Glutamatergic neuron (in vitro differentiated cells): Measurements from ENCODE around the gene MMP24. TPM values are rescaled to one million over a fixed set of nuclear protein-coding genes. Genes with fewer than 3 reads are reported as not detected.

Experiments
- DNase-seq: peaks from one replicate; pipeline ENCODE4 v3.0.0; 2022
- H3K27ac Mint-ChIP-seq: one replicate; pipeline ENCODE4 v1.8.0; 2020; ENCODE audit warnings: mild to moderate bottlenecking, mixed read lengths, inconsistent platforms; ENCODE audit not compliant: unreplicated experiment
- H3K27me3 Mint-ChIP-seq: one replicate; pipeline ENCODE4 v1.8.0; 2020; ENCODE audit warnings: mild to moderate bottlenecking, moderate library complexity, mixed read lengths, inconsistent platforms; ENCODE audit not compliant: unreplicated experiment
- H3K36me3 Mint-ChIP-seq: one replicate; pipeline ENCODE4 v1.8.0; 2020; ENCODE audit warnings: mild to moderate bottlenecking, mixed read lengths, inconsistent platforms; ENCODE audit not compliant: unreplicated experiment
- H3K4me1 Mint-ChIP-seq: one replicate; pipeline ENCODE4 v1.8.0; 2020; ENCODE audit warnings: mild to moderate bottlenecking, low read depth, mixed read lengths, inconsistent platforms; ENCODE audit not compliant: unreplicated experiment
- H3K4me3 Mint-ChIP-seq: one replicate; pipeline ENCODE4 v1.8.0; 2020; ENCODE audit warnings: mild to moderate bottlenecking, mixed read lengths, inconsistent platforms; ENCODE audit not compliant: unreplicated experiment
- H3K9me3 Mint-ChIP-seq: one replicate; pipeline ENCODE4 v1.8.0; 2020; ENCODE audit warnings: mild to moderate bottlenecking, moderate library complexity, mixed read lengths, inconsistent platforms; ENCODE audit not compliant: unreplicated experiment
- CTCF ChIP-seq: fragments of 200-600 bp; sonication (generic); IDR thresholded peaks from one replicate; pipeline ENCODE4 v1.5.0; 2021; ENCODE audit not compliant: partially characterized antibody, unreplicated experiment
- total RNA-seq: library from RNA; stranded (reverse); fragmentation: NEBNext Ultra II Directional; extraction: Animal tissue kit (Norgen Biotek cat#: 25700); gene quantifications from one replicate; pipeline ENCODE4 v1.2.1, GENCODE V29; 2021; ENCODE audit not compliant: unreplicated experiment

The MMP24 gene
- total RNA-seq, 1 donor from 2014 or later, result 19.0 TPM

DNA sequence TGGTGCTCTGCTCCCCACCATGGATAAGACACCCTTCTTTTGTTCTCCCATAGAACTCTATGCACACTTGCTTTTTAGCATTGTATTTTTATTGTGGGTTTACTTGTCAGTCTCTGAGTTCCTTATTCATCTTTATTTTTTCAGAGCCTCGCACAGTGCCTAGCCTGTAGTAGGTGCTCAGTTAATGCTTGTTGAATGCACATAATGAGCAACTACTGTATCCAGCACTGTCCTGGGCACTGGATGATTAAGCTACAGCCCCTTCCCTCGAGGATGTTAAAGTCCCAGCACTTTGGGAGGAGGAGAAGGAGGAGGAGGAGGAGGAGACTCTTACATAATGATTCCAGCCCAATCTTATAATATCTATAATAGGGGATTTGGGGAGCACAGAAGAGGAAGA, 16.8 kb downstream of the MMP24 start:
- Mint-ChIP-seq H3K9me3 (peaks cover 2% of the 10 kb centered on the region), H3K27ac (no peak overlapping the region), H3K4me3 (no peak overlapping the region), H3K27me3 (no peaks in the 10 kb centered on the region), H3K36me3 (no peaks in the 10 kb centered on the region), H3K4me1 (peaks cover 1% of the 10 kb centered on the region)
- no peak for DNase-seq
- no peak for TF ChIP-seq CTCF

DNA sequence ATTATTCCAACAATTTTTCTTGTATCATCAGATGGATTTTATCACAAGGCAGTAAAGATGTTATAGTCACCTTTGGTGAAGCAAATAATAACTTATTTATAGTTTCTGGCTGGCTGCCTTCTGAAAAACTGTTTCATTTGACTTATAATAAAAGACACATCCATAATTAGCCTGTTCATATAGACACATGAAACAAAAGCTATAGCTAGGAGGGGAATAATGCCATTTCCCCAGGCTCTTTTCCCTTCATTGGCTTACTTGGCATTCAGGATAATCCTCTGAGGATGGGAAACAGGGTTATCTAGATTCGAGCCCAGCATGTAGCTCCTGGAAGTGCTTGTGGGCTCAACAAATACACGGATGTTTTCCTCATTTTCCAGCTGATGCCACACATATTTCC, 17.5 kb downstream of the MMP24 start:
- peaks cover 1% of the 10 kb centered on the region for H3K4me1 Mint-ChIP-seq
- H3K27ac Mint-ChIP-seq, result no peak overlapping the region
- H3K9me3 Mint-ChIP-seq, result peaks cover 2% of the 10 kb centered on the region
- TF ChIP-seq CTCF, result no peak
- H3K4me3 Mint-ChIP-seq, result no peak overlapping the region
- no peaks in the 10 kb centered on the region for H3K36me3 Mint-ChIP-seq
- DNase-seq, result no peak
- no peaks in the 10 kb centered on the region for H3K27me3 Mint-ChIP-seq

DNA sequence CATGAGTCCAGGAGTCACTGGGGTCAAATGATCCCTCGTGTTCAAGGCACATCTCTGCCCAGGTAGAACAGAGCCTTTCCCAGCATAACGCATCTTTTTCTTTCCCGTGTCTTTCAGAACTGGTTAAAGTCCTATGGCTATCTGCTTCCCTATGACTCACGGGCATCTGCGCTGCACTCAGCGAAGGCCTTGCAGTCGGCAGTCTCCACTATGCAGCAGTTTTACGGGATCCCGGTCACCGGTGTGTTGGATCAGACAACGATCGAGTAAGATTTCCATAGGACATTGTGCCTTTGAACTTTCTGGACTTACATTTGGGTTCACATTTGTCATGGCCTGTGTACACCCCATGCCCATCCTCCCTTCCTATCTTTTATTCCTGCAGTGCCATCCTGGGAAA, 20.2 kb downstream of the MMP24 start:
- Mint-ChIP-seq H3K4me3 (no peak overlapping the region), H3K9me3 (no peaks in the 10 kb centered on the region), H3K36me3 (no peaks in the 10 kb centered on the region), H3K27ac (no peak overlapping the region), H3K27me3 (no peaks in the 10 kb centered on the region), H3K4me1 (no peaks in the 10 kb centered on the region)
- no peak for TF ChIP-seq CTCF
- DNase-seq, result no peak

DNA sequence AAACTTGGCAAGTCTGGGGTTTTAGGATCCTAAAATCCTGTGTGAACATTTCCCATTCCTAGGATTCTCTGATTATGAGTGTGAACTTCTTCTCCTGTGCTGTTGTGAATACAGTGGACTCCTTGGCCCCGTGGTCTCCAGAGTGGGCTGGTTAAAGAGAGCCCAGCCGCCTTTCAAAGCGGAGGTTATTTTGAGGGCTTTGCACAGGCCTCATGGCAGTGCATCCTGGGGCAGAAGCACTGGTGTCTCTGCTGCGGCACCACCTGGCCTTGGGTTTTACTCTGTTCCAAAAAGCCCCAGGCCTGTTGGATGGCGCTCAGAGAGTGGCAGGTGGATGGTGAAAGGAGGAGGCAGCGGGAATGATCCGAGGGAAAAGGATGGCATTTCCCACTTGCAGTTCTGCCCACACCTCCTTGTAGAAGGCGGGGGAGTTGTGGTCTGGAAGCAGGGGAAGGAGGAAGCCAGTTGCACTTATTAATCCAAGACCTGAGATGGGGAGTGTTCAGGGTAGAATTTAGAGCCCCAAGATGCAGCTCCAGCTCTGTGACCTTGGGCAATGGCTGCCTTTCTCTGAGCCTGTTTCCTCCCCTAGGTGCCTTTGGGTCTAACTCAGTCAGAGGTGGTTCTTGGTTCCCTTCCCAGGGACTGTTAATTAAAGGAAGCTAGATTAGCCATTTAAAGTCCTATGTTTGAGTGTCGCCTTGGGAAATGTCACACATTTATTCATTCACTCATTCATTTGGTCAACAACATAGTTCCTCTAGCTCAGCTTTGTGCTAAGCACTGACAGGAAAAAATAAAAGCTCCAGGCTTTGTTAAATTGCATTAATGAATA, 22.4 kb downstream of the MMP24 start:
- Mint-ChIP-seq H3K27ac (no peak overlapping the region), H3K9me3 (no peaks in the 10 kb centered on the region), H3K27me3 (no peaks in the 10 kb centered on the region), H3K36me3 (no peaks in the 10 kb centered on the region), H3K4me3 (no peak overlapping the region), H3K4me1 (no peaks in the 10 kb centered on the region)
- no peak for DNase-seq
- no peak for TF ChIP-seq CTCF

DNA sequence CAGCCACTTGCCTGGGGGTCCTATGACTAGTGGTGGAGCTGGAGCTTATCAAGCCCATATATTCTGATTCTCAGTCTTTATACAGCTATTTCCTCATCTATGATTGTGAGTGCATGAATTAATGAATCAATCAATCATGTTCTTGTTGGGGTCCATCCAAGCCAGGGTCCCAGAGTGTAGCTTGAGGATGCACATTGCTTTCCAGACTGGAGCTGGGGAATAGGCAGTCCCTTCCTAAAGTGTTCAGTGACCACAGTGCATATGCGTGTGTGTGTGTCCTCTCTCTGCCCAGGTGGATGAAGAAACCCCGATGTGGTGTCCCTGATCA, 25.1 kb downstream of the MMP24 start:
- DNase-seq, result no peak
- Mint-ChIP-seq H3K4me1 (no peaks in the 10 kb centered on the region), H3K4me3 (no peak overlapping the region), H3K27me3 (no peaks in the 10 kb centered on the region), H3K36me3 (no peaks in the 10 kb centered on the region), H3K27ac (no peak overlapping the region), H3K9me3 (no peaks in the 10 kb centered on the region)
- TF ChIP-seq CTCF, result no peak
